ENCODE results near the gene RICTOR. TPM values are rescaled to one million over a fixed set of nuclear protein-coding genes. Genes with fewer than 3 reads are reported as not detected.

RICTOR gene
- total RNA-seq, 1 experiment from 2014 or later, result 21.7 TPM

DNA sequence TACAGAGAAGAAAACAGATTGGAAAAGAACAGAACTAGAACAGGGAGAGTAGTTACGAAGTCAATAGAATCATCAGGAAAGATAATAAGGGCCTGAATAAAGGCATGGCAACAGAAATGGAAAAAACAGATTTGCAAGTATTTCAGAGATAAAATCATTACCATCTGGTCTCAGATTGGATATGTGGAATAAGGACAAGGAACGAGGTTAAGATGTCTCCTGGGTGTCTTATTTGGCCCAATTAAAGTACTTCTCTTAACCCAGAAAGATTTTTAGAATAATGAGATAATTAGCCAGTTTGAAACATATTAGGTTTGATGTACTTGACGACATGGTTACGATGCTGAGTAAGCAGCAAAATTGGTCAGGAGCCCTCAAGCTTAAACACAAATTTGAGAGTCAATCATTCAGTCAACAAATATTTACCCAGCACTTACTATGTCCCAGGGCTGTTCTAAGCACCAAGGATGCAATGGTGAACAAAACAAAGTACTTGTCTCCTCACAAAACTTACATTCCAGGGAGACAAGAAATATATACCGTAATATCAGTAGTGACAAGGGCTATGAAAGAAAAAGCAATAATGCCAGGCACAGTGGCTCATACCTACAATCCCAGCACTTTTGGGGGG, 18.3 kb downstream of the RICTOR start:
- no peak overlapping the region for H2AFZ ChIP-seq (ENCODE audit: low read depth, low read length, poor library complexity, severe bottlenecking)
- H3K27me3 ChIP-seq (ENCODE audit: insufficient read depth, low read length), result no peaks in the 10 kb centered on the region
- H3K9me3 ChIP-seq (ENCODE audit: control insufficient read depth in 1 of 2, insufficient read depth in 1 of 2, low read depth in 1 of 2, low read length in 2 of 2), result no peaks in the 10 kb centered on the region
- H3K27ac ChIP-seq (ENCODE audit: low read depth, low read length), result no peak overlapping the region
- intact Hi-C loops (cut with micrococcal nuclease), result no loop called here
- H3K9me2 ChIP-seq (ENCODE audit: insufficient read depth), result no peaks in the 10 kb centered on the region
- no peaks in the 10 kb centered on the region for H3K36me3 ChIP-seq (ENCODE audit: control insufficient read depth in 1 of 2, insufficient read depth in 2 of 2, low read length in 2 of 2)
- no peaks in the 10 kb centered on the region for H3K4me1 ChIP-seq (ENCODE audit: control insufficient read depth in 1 of 2, insufficient read depth in 2 of 2, low read length in 2 of 2)
- no peak overlapping the region for H3K9ac ChIP-seq (ENCODE audit: low read length)
- RAD21 ChIA-PET (ENCODE audit: low non-redundant PET in 1 of 2, low total read pairs in 2 of 2, uncharacterized antibody in 2 of 2, unreplicated experiment in 2 of 2), result no interaction called here
- POLR2A ChIA-PET, result no interaction called here
- CTCF ChIA-PET, result no interaction called here
- DNase-seq (ENCODE audit: low read depth, low spot score) (no peak), ATAC-seq (no peak)
- H4K20me1 ChIP-seq (ENCODE audit: insufficient read depth), result no peaks in the 10 kb centered on the region
- H3K4me2 ChIP-seq (ENCODE audit: low read length), result no peak overlapping the region
- BruUV-seq (replicated peaks), result no TSS peak
- H3K79me2 ChIP-seq (ENCODE audit: insufficient read depth, low read length), result peaks cover 17% of the 10 kb centered on the region
- no peak overlapping the region for H3K4me3 ChIP-seq (replicated peaks in 1 of 2; ENCODE audit: low read depth in 1 of 2, low read length in 2 of 2)
- TF ChIP-seq FOSL1 (IDR thresholded peaks at IDR 0.05; ENCODE audit: low read depth) (no peak), TCF7L2 (IDR thresholded peaks at IDR 0.05; ENCODE audit: borderline replicate concordance, extremely low read depth, insufficient read depth, insufficient read length) (no peak), JUND (IDR thresholded peaks at IDR 0.05) (no peak), CBX3 (IDR thresholded peaks at IDR 0.05; ENCODE audit: low read depth) (no peak), EZH2phosphoT487 (IDR thresholded peaks at IDR 0.05; ENCODE audit: borderline replicate concordance) (no peak), EZH2 (IDR thresholded peaks at IDR 0.05) (no peak), ELF1 (IDR thresholded peaks at IDR 0.05; ENCODE audit: borderline replicate concordance, low read depth) (no peak), SP1 (IDR thresholded peaks at IDR 0.05; ENCODE audit: low read depth) (no peak)
- TF ChIP-seq, protein P1, sequence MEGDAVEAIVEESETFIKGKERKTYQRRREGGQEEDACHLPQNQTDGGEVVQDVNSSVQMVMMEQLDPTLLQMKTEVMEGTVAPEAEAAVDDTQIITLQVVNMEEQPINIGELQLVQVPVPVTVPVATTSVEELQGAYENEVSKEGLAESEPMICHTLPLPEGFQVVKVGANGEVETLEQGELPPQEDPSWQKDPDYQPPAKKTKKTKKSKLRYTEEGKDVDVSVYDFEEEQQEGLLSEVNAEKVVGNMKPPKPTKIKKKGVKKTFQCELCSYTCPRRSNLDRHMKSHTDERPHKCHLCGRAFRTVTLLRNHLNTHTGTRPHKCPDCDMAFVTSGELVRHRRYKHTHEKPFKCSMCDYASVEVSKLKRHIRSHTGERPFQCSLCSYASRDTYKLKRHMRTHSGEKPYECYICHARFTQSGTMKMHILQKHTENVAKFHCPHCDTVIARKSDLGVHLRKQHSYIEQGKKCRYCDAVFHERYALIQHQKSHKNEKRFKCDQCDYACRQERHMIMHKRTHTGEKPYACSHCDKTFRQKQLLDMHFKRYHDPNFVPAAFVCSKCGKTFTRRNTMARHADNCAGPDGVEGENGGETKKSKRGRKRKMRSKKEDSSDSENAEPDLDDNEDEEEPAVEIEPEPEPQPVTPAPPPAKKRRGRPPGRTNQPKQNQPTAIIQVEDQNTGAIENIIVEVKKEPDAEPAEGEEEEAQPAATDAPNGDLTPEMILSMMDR (IDR thresholded peaks at IDR 0.05 in 2 of 3, conservative IDR thresholded peaks at IDR 0.05 in 1 of 3; ENCODE audit: borderline replicate concordance in 1 of 3, insufficient read depth in 1 of 3, low read depth in 2 of 3, low read length in 2 of 3), result no peak
- TF ChIP-seq, protein P2, sequence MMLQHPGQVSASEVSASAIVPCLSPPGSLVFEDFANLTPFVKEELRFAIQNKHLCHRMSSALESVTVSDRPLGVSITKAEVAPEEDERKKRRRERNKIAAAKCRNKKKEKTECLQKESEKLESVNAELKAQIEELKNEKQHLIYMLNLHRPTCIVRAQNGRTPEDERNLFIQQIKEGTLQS (IDR thresholded peaks at IDR 0.05), result no peak
